SK-MEL-5 (cell line): Measurements from ENCODE around the gene FAM24B. TPM values are rescaled to one million over a fixed set of nuclear protein-coding genes. Genes with fewer than 3 reads are reported as not detected.

Experiments
- DNase-seq: peaks from one replicate; pipeline ENCODE4 v3.0.0-alpha.2; 2016; ENCODE audit warnings: low read depth, low spot score
- in situ Hi-C: cut with HindIII; loops from 2 replicates; pipeline ENCODE4 v1.10.0; 2016; ENCODE audit warnings: low sequenced_read_pairs, high pct_unique_total_duplicates, low pct_unique_long_range_greater_than_20kb
- total RNA-seq: library from RNA; depleted of rRNA; stranded (reverse); fragments of >200 nt; shearing (Covaris generic); gene quantifications from 2 replicates; pipeline ENCODE4 v1.2.3, GENCODE V29; 2014

Gene FAM24B
- total RNA-seq, 1 experiment from 2014 or later: 0.45 TPM

- in situ Hi-C loops: no loop called here
- no peak for DNase-seq
Observed at GRCh38 chr10:122841569-122841968, 37.8 kb downstream of the FAM24B start.

- in situ Hi-C loops: no loop called here
- DNase-seq: no peak
Observed at GRCh38 chr10:122839505-122839904, 39.9 kb downstream of the FAM24B start.

GRCh38 chr10:122838880-122839279 is 40.5 kb downstream of the FAM24B start:
- DNase-seq: no peak
- in situ Hi-C loops: no loop called here

GRCh38 chr10:122835908-122836307 is 43.5 kb downstream of the FAM24B start:
- no peak for DNase-seq
- in situ Hi-C loops: no loop called here

GRCh38 chr10:122830965-122831353 is 48.4 kb downstream of the FAM24B start:
- in situ Hi-C loops: no loop called here
- DNase-seq: no peak

- in situ Hi-C loops: no loop called here
- no peak for DNase-seq
Observed at GRCh38 chr10:122830273-122830964, 49.0 kb downstream of the FAM24B start.

GRCh38 chr10:122829454-122829853 is 49.9 kb downstream of the FAM24B start:
- no peak for DNase-seq
- in situ Hi-C loops: no loop called here

- DNase-seq: no peak
- in situ Hi-C loops: no loop called here
Observed at GRCh38 chr10:122828716-122829255, 50.6 kb downstream of the FAM24B start.

- in situ Hi-C loops: no loop called here
Observed at GRCh38 chr10:122827302-122827701, 52.1 kb downstream of the FAM24B start.

GRCh38 chr10:122822973-122823690 is 56.2 kb downstream of the FAM24B start:
- no peak for DNase-seq
- in situ Hi-C loops: no loop called here

More at GRCh38 chr10:122827302-122827701, 52.1 kb downstream of the FAM24B start:
- DNase-seq: no peak

GRCh38 chr10:122821808-122822207 is 57.6 kb downstream of the FAM24B start:
- in situ Hi-C loops: no loop called here

GRCh38 chr10:122815458-122815857 is 63.9 kb downstream of the FAM24B start:
- in situ Hi-C loops: no loop called here
- no peak for DNase-seq

More at GRCh38 chr10:122821808-122822207, 57.6 kb downstream of the FAM24B start:
- DNase-seq: no peak

- DNase-seq: no peak
- in situ Hi-C loops: no loop called here
Observed at GRCh38 chr10:122814493-122814892, 64.9 kb downstream of the FAM24B start.

- no peak for DNase-seq
- in situ Hi-C loops: no loop called here
Observed at GRCh38 chr10:122812751-122813150, 66.6 kb downstream of the FAM24B start.

- DNase-seq: no peak
Observed at GRCh38 chr10:122802282-122802681, 77.1 kb downstream of the FAM24B start.

More at GRCh38 chr10:122802282-122802681, 77.1 kb downstream of the FAM24B start:
- in situ Hi-C loops: no loop called here
